ENCODE measurements around the gene AGAP1.

The AGAP1 gene

DNA sequence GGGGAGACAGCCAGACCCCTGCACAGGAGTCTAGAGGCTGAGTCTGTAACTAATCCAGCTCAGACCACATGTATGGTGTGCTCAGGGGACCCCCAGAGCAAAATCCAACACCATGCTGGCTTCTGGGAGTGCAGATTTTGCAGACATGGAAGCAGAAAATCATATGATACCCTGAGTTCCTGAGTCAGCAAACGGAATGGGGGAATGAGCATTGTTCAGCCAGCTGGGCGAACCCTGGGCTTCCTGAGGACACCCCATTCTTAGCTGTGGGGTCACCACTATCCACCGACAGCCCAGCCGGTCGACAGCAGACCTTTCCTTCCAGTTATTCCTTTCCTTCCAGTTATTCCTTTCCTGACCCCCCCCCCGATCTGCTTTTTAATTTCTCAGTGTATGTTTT lies 351.4 kb downstream of the AGAP1 start:
- Histone ChIP-seq H3K4me1 (ENCODE audit: insufficient read depth, poor library complexity, severe bottlenecking) (no peaks in the 10 kb centered on the region), H3K27me3 (ENCODE audit: insufficient read depth, poor library complexity, severe bottlenecking) (no peaks in the 10 kb centered on the region), H3K4me3 (ENCODE audit: severe bottlenecking) (no peak overlapping the region), H3K27ac (ENCODE audit: poor library complexity, severe bottlenecking) (no peak overlapping the region), H3K36me3 (ENCODE audit: low read depth) (peaks cover 3% of the 10 kb centered on the region; the same call in 1 of the 2 replicates), H3K9me3 (ENCODE audit: severe bottlenecking) (no peaks in the 10 kb centered on the region)
- TF ChIP-seq, protein P1, sequence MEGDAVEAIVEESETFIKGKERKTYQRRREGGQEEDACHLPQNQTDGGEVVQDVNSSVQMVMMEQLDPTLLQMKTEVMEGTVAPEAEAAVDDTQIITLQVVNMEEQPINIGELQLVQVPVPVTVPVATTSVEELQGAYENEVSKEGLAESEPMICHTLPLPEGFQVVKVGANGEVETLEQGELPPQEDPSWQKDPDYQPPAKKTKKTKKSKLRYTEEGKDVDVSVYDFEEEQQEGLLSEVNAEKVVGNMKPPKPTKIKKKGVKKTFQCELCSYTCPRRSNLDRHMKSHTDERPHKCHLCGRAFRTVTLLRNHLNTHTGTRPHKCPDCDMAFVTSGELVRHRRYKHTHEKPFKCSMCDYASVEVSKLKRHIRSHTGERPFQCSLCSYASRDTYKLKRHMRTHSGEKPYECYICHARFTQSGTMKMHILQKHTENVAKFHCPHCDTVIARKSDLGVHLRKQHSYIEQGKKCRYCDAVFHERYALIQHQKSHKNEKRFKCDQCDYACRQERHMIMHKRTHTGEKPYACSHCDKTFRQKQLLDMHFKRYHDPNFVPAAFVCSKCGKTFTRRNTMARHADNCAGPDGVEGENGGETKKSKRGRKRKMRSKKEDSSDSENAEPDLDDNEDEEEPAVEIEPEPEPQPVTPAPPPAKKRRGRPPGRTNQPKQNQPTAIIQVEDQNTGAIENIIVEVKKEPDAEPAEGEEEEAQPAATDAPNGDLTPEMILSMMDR (IDR thresholded peaks at IDR 0.05; ENCODE audit: poor library complexity, severe bottlenecking) = no peak
- ATAC-seq (ENCODE audit: low read depth) = no peak
- DNase-seq (ENCODE audit: low spot score) = no peak

DNA sequence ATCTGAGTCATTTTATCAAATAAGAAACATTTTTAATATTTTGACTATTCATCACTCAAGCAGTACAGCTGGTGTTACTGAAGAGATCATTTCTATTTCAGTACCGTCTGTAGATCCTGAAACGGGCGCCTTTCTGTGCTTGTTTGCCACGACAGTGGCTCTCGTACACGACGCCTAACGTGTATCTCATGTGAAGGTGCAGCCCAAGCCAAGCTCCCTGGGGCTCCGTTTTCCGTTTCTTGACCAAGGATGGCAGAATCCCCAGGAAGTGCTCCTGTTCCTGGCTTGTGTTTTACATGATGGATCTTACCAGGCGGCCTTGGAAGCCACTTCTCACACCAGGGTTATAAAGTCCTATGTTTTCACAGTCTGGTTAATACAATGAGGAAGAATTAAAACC lies 353.7 kb downstream of the AGAP1 start:
- H3K4me3 ChIP-seq (ENCODE audit: severe bottlenecking) = no peak overlapping the region
- H3K36me3 ChIP-seq (ENCODE audit: low read depth) = peaks cover 3% of the 10 kb centered on the region; the same call in 1 of the 2 replicates
- no peaks in the 10 kb centered on the region for H3K27me3 ChIP-seq (ENCODE audit: insufficient read depth, poor library complexity, severe bottlenecking)
- ATAC-seq (ENCODE audit: low read depth) (no peak), DNase-seq (ENCODE audit: low spot score) (no peak)
- no peaks in the 10 kb centered on the region for H3K4me1 ChIP-seq (ENCODE audit: insufficient read depth, poor library complexity, severe bottlenecking)
- no peak overlapping the region for H3K27ac ChIP-seq (ENCODE audit: poor library complexity, severe bottlenecking)
- H3K9me3 ChIP-seq (ENCODE audit: severe bottlenecking) = no peaks in the 10 kb centered on the region
- TF ChIP-seq, protein P1 (IDR thresholded peaks at IDR 0.05; ENCODE audit: poor library complexity, severe bottlenecking) = no peak

DNA sequence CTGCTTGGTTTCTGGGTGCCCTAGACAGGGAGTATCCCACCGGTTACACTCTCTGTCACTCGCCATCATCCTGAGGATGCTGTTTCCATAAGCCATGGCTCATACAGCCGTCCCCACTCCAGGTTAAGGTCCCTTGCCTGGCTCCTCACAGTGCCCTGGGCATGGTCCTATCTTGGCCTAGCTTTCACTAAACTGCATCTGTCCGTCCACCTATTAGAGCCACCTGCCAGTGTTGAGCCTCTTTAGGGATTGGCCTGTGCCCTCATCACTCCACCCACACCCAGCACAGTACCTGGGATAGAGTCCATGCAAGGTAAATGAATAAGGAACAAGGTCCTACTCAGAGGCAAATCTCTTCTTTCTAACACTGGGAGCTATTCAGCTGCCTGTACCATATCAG lies 354.2 kb downstream of the AGAP1 start:
- ATAC-seq (ENCODE audit: low read depth) (no peak), DNase-seq (ENCODE audit: low spot score) (no peak)
- Histone ChIP-seq H3K27me3 (ENCODE audit: insufficient read depth, poor library complexity, severe bottlenecking) (no peaks in the 10 kb centered on the region), H3K4me3 (ENCODE audit: severe bottlenecking) (no peak overlapping the region), H3K4me1 (ENCODE audit: insufficient read depth, poor library complexity, severe bottlenecking) (no peaks in the 10 kb centered on the region), H3K9me3 (ENCODE audit: severe bottlenecking) (no peaks in the 10 kb centered on the region), H3K27ac (ENCODE audit: poor library complexity, severe bottlenecking) (no peak overlapping the region), H3K36me3 (ENCODE audit: low read depth) (peaks cover 3% of the 10 kb centered on the region; the same call in 1 of the 2 replicates)
- TF ChIP-seq, protein P1 (IDR thresholded peaks at IDR 0.05; ENCODE audit: poor library complexity, severe bottlenecking) = no peak

DNA sequence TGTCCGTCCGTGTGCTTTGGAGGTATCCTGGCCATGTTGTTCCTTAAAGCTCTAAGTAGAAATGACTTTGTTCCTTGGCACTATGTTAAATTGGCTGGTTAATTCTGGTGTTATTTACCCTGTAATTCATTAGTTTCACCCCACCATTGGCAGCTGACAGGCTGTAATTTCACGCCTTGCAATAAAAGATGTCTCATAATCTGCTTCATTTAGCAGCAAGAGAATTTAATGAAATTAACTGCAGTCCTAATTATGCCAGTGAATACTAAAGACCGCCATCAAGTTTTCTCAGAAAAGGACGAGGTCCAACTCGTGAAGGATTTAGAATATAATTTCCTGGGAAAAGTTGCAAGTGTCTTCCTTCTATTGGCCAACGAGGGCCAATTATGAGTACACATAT lies 355.1 kb downstream of the AGAP1 start:
- no peak for DNase-seq (ENCODE audit: low spot score)
- Histone ChIP-seq H3K27ac (ENCODE audit: poor library complexity, severe bottlenecking) (no peak overlapping the region), H3K9me3 (ENCODE audit: severe bottlenecking) (no peaks in the 10 kb centered on the region), H3K4me1 (ENCODE audit: insufficient read depth, poor library complexity, severe bottlenecking) (no peaks in the 10 kb centered on the region), H3K36me3 (ENCODE audit: low read depth) (peaks cover 3% of the 10 kb centered on the region; the same call in 1 of the 2 replicates), H3K4me3 (ENCODE audit: severe bottlenecking) (no peak overlapping the region), H3K27me3 (ENCODE audit: insufficient read depth, poor library complexity, severe bottlenecking) (no peaks in the 10 kb centered on the region)
- TF ChIP-seq, protein P1 (IDR thresholded peaks at IDR 0.05; ENCODE audit: poor library complexity, severe bottlenecking) = no peak
- no peak for ATAC-seq (ENCODE audit: low read depth)

DNA sequence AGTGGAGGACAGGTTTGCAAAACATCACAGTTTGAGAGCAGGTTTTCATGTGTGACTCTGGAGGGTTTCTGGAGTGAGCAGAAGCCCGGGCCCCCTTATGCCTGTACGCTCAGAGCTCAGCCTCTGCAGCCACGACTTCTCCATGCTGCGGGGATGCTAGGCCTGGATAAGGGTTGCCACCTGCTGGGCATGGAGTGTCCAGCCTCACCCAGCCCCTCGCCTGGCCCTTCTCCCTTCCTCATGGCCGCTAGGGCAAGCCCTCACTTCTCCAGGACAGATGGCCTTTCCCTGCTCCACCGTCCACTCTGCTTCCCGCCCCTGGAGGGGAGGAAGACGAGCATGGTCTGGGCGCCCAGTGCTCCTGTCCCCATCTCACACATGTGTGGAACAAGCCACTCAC lies 355.6 kb downstream of the AGAP1 start:
- TF ChIP-seq, protein P1 (IDR thresholded peaks at IDR 0.05; ENCODE audit: poor library complexity, severe bottlenecking) = no peak
- Histone ChIP-seq H3K9me3 (ENCODE audit: severe bottlenecking) (no peaks in the 10 kb centered on the region), H3K27ac (ENCODE audit: poor library complexity, severe bottlenecking) (no peak overlapping the region), H3K36me3 (ENCODE audit: low read depth) (peaks cover 3% of the 10 kb centered on the region; the same call in 1 of the 2 replicates), H3K4me1 (ENCODE audit: insufficient read depth, poor library complexity, severe bottlenecking) (no peaks in the 10 kb centered on the region), H3K4me3 (ENCODE audit: severe bottlenecking) (no peak overlapping the region), H3K27me3 (ENCODE audit: insufficient read depth, poor library complexity, severe bottlenecking) (no peaks in the 10 kb centered on the region)
- DNase-seq (ENCODE audit: low spot score) (no peak), ATAC-seq (ENCODE audit: low read depth) (no peak)

Measured in RWPE2 (cell line).